HL-60 (cell line): ENCODE measurements around the gene TMEM40.

Experiments used
- DNase-seq, 2 experiments: peaks; one replicate each; pipeline ENCODE4 v3.0.0-alpha.2; 2010 to 2020; ENCODE audit warnings: low read depth in 1 of 2, low spot score in 1 of 2
- H3K27ac ChIP-seq: fragments of 250-450 bp; sonication (Bioruptor Pico); replicated peaks from 2 replicates; pipeline ENCODE4 v1.5.1; 2020; ENCODE audit warnings: mild to moderate bottlenecking, moderate library complexity
- H3K27me3 ChIP-seq: fragments of 250-450 bp; sonication (Bioruptor Pico); 2 replicates; pipeline ENCODE4 v1.5.1; 2021; ENCODE audit warnings: mild to moderate bottlenecking, moderate library complexity; ENCODE audit not compliant: insufficient read depth, poor library complexity, severe bottlenecking
- H3K4me3 ChIP-seq: replicated peaks from 2 replicates; pipeline ENCODE4 v1.5.1; 2011; ENCODE audit warnings: mild to moderate bottlenecking, control low read depth, low read length; ENCODE audit not compliant: insufficient read depth
- GABPA ChIP-seq: IDR thresholded peaks from 2 replicates; pipeline ENCODE4 v1.6.1; 2012; ENCODE audit warnings: low read depth
- POLR2AphosphoS5 ChIP-seq: IDR thresholded peaks from 2 replicates; pipeline ENCODE4 v1.6.1; 2012; ENCODE audit warnings: low read depth
- SPI1 ChIP-seq: IDR thresholded peaks from 2 replicates; pipeline ENCODE4 v1.6.1; 2012; ENCODE audit warnings: low read depth, mild to moderate bottlenecking, borderline replicate concordance
- TF ChIP-seq, protein P1 (sequence below): IDR thresholded peaks from 2 replicates; pipeline ENCODE4 v1.6.1; 2012; ENCODE audit warnings: low read depth; ENCODE audit not compliant: insufficient replicate concordance
- TF ChIP-seq, protein P2 (sequence below): IDR thresholded peaks from one replicate; pipeline ENCODE4 v1.5.1; 2011; ENCODE audit warnings: low read length, control low read depth, inconsistent platforms; ENCODE audit not compliant: insufficient read depth

Gene TMEM40

DNA sequence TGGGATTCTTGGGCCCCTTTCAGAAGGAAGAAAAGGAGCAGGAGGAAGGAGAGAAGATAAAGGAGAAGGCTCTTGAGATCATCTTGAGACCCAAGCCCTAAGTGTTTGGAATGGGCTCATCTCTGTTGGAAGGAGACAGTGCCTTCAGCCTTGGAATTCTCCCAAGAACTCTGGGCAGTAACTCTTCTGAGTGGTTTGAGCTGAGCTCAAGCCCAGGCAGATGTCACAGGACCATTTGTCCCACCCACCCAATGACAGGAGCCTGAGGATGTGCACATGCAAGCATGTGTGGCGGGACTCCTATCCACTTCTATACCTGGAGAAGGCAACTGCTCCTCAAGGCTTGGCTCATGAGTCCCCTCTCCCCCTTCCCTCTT is 14.6 kb upstream of the TMEM40 start:
- DNase-seq: no peak
- Histone ChIP-seq H3K27ac (no peak overlapping the region), H3K4me3 (no peak overlapping the region), H3K27me3 (no peaks in the 10 kb centered on the region)
- no peak for TF ChIP-seq SPI1
- TF ChIP-seq, protein P1, sequence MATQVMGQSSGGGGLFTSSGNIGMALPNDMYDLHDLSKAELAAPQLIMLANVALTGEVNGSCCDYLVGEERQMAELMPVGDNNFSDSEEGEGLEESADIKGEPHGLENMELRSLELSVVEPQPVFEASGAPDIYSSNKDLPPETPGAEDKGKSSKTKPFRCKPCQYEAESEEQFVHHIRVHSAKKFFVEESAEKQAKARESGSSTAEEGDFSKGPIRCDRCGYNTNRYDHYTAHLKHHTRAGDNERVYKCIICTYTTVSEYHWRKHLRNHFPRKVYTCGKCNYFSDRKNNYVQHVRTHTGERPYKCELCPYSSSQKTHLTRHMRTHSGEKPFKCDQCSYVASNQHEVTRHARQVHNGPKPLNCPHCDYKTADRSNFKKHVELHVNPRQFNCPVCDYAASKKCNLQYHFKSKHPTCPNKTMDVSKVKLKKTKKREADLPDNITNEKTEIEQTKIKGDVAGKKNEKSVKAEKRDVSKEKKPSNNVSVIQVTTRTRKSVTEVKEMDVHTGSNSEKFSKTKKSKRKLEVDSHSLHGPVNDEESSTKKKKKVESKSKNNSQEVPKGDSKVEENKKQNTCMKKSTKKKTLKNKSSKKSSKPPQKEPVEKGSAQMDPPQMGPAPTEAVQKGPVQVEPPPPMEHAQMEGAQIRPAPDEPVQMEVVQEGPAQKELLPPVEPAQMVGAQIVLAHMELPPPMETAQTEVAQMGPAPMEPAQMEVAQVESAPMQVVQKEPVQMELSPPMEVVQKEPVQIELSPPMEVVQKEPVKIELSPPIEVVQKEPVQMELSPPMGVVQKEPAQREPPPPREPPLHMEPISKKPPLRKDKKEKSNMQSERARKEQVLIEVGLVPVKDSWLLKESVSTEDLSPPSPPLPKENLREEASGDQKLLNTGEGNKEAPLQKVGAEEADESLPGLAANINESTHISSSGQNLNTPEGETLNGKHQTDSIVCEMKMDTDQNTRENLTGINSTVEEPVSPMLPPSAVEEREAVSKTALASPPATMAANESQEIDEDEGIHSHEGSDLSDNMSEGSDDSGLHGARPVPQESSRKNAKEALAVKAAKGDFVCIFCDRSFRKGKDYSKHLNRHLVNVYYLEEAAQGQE: no peak

DNA sequence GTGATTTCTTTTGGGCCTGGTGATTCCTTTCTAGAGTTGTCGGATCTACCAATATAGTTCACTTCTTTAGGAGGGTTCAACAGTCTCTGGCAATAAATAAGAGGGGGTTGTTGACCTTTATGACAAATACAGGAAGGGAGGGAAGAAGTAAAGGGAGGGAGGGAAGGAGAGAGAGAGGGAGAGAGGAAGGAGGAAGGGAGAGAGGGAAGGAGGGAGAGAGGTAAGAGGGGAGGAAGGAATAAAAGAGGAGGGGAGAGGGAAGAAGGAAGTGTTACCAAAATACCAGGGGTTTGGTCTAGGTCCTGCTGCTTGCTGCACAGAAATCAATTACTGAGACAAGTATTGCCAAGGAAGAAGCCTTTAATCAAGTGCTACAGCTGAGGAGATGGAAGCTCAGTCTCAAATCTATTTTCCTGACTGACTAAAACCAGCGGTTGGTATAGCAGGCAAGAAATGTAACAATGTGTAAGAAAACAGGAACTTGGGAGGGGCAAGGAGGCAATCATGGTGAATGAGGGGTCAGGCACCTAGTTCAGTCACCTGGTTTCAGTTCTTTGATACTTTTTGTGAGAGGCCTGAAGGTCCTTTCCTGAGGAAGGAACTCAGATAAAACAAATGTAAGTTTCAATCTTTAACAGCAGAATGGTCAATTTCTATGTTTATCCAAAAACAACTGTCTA is 14.1 kb upstream of the TMEM40 start:
- no peaks in the 10 kb centered on the region for H3K27me3 ChIP-seq
- no peak overlapping the region for H3K27ac ChIP-seq
- H3K4me3 ChIP-seq: no peak overlapping the region
- TF ChIP-seq, protein P1: no peak
- TF ChIP-seq GABPA (no peak), POLR2AphosphoS5 (no peak), SPI1 (no peak)
- TF ChIP-seq, protein P2, sequence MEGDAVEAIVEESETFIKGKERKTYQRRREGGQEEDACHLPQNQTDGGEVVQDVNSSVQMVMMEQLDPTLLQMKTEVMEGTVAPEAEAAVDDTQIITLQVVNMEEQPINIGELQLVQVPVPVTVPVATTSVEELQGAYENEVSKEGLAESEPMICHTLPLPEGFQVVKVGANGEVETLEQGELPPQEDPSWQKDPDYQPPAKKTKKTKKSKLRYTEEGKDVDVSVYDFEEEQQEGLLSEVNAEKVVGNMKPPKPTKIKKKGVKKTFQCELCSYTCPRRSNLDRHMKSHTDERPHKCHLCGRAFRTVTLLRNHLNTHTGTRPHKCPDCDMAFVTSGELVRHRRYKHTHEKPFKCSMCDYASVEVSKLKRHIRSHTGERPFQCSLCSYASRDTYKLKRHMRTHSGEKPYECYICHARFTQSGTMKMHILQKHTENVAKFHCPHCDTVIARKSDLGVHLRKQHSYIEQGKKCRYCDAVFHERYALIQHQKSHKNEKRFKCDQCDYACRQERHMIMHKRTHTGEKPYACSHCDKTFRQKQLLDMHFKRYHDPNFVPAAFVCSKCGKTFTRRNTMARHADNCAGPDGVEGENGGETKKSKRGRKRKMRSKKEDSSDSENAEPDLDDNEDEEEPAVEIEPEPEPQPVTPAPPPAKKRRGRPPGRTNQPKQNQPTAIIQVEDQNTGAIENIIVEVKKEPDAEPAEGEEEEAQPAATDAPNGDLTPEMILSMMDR: no peak
- no peak for DNase-seq

DNA sequence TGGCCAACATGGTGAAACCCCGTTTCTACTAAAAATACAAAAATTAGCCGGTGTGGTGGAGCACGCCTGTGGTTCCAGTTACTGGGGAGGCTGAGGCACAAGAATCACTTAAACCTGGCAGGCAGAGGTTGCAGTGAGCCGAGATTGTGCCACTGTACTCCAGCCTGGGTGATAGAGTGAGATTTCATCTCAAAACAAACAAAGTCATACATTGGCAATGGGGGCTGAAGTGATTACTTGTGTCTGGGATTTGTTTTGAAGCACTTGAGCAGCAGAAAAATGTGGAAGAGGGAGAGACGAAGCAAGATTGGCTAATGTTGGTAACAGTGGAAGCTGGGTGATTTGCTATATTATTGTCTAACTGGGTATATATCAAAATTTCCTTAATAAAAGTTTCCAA is 13.4 kb upstream of the TMEM40 start:
- Histone ChIP-seq H3K4me3 (no peak overlapping the region), H3K27ac (no peak overlapping the region), H3K27me3 (no peaks in the 10 kb centered on the region)
- DNase-seq: no peak
- TF ChIP-seq SPI1: no peak
- TF ChIP-seq POLR2AphosphoS5: no peak
- TF ChIP-seq, protein P2: no peak
- TF ChIP-seq GABPA: no peak
- TF ChIP-seq, protein P1: no peak
